Bronchial epithelial cell (primary cell): Measurements from ENCODE around the gene SPATA4. TPM values are rescaled to one million over a fixed set of nuclear protein-coding genes. Genes with fewer than 3 reads are reported as not detected.

Source experiments
- DNase-seq: peaks from one replicate; pipeline ENCODE4 v3.0.0-alpha.2; 2010; ENCODE audit warnings: low read depth
- FAIRE-seq: peaks from 2 replicates; lab custom pipeline; 2011; peaks lifted over from hg19 to GRCh38; lab: Jason Lieb, UNC
- H3K27me3 ChIP-seq: 2 replicates; pipeline ENCODE4 v1.5.1; 2011; ENCODE audit warnings: low read length; ENCODE audit not compliant: control insufficient read depth, insufficient read depth
- H3K36me3 ChIP-seq: 2 replicates; pipeline ENCODE4 v1.5.1; 2011; ENCODE audit warnings: low read length; ENCODE audit not compliant: control insufficient read depth, insufficient read depth
- H3K4me3 ChIP-seq: 2 replicates; pipeline ENCODE4 v1.5.1; 2011; ENCODE audit warnings: mild to moderate bottlenecking, low read depth, low read length, control low read depth
- total RNA-seq: library from RNA; depleted of rRNA; stranded (reverse); fragments of >200 nt; gene quantifications from 2 replicates; pipeline ENCODE4 v1.2.1, GENCODE V29; 2014
- TF ChIP-seq, protein P1 (sequence below): IDR thresholded peaks from 2 replicates; pipeline ENCODE4 v1.5.1; 2011; ENCODE audit warnings: mild to moderate bottlenecking, moderate library complexity, low read length, control low read depth, inconsistent platforms; ENCODE audit not compliant: insufficient read depth, severe bottlenecking

The SPATA4 gene
- total RNA-seq, 1 donor from 2014 or later = under 0.01 TPM

DNA sequence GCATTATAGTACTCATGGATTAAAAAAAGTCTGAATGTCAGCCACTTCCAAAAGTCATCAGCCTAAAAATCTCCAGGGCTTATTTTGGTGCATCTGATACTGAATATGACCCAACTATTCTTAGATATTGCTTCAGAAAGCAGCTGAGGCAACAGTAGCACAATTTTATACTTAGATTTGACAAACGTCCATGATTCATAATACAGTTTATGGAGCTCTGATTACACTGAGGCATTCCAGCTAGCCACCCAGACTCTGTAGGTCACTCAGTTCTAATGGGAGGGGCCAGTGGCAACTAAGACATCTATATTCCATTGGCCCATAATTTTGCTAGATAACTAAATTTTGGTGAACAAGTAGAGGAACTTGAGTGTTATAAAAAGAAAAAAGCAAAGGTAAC, 10.3 kb downstream of the SPATA4 start:
- no peak overlapping the region for H3K4me3 ChIP-seq
- FAIRE-seq = peak; percentile 62
- no peaks in the 10 kb centered on the region for H3K36me3 ChIP-seq
- DNase-seq = peak; percentile 79
- H3K27me3 ChIP-seq = no peaks in the 10 kb centered on the region
- TF ChIP-seq, protein P1, sequence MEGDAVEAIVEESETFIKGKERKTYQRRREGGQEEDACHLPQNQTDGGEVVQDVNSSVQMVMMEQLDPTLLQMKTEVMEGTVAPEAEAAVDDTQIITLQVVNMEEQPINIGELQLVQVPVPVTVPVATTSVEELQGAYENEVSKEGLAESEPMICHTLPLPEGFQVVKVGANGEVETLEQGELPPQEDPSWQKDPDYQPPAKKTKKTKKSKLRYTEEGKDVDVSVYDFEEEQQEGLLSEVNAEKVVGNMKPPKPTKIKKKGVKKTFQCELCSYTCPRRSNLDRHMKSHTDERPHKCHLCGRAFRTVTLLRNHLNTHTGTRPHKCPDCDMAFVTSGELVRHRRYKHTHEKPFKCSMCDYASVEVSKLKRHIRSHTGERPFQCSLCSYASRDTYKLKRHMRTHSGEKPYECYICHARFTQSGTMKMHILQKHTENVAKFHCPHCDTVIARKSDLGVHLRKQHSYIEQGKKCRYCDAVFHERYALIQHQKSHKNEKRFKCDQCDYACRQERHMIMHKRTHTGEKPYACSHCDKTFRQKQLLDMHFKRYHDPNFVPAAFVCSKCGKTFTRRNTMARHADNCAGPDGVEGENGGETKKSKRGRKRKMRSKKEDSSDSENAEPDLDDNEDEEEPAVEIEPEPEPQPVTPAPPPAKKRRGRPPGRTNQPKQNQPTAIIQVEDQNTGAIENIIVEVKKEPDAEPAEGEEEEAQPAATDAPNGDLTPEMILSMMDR = no peak

DNA sequence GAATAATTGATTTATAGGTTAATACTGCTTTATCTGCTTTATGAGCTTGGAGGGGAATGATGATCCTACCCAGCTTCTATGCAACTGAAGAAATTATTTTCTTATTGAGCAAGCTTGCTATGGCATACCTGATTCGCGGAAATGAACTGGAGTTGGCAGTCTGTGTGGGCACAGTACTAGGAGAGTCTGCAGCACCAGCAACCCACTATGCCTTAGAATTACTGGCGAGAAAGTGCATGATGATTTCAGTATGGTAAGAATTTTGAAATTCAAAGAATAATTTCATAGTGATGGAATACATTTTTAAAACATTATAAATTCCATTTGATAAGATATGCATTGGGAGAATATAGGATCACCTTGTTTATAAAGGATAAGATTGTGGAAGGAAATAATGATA, 32.3 kb downstream of the SPATA4 start:
- DNase-seq = no peak
- TF ChIP-seq, protein P1 = no peak
- FAIRE-seq = no peak
- H3K36me3 ChIP-seq = no peaks in the 10 kb centered on the region
- no peak overlapping the region for H3K4me3 ChIP-seq
- H3K27me3 ChIP-seq = no peaks in the 10 kb centered on the region

DNA sequence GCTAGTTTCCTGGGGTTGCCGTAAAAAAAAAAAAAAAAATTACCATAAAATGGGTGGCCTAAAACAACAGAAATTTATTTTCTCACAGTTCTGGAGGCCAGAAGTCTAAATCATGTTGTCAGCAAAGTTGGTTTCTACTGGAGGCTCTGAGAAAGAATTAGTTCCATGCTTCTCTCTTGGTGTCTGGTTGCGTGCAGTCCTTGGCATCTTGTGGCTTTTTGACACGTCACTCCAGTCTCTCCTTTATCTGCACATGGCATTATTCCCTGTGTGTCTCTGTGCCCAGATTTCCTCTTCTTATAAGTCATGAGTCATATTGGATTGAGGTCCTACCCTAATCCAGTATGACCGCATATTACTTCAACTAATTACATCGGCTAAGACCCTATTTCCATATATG, 38.7 kb downstream of the SPATA4 start:
- FAIRE-seq (no peak), DNase-seq (peak; percentile 4)
- H3K27me3 ChIP-seq = no peaks in the 10 kb centered on the region
- no peak overlapping the region for H3K4me3 ChIP-seq
- no peaks in the 10 kb centered on the region for H3K36me3 ChIP-seq
- TF ChIP-seq, protein P1 = no peak

DNA sequence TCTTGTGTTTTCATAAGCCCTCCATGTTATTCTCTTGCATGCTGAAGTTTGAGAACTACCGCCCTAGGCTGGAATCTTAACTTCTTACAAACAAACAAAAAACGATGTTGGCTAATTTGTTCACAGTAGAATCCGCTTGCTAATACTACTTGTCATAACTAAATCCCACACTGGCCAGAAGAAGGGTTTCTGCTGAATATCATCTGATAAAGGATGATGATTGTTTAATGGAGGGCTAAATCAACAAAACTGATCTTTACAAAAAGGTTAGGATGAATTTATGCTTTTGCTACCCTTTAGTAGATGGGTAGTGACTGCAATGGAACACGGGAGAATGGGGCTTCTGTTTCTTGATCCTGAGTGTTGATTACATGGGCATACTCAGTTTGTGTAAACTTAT, 42.3 kb downstream of the SPATA4 start:
- TF ChIP-seq, protein P1 = no peak
- H3K36me3 ChIP-seq = no peaks in the 10 kb centered on the region
- DNase-seq (no peak), FAIRE-seq (no peak)
- H3K27me3 ChIP-seq = no peaks in the 10 kb centered on the region
- no peak overlapping the region for H3K4me3 ChIP-seq

DNA sequence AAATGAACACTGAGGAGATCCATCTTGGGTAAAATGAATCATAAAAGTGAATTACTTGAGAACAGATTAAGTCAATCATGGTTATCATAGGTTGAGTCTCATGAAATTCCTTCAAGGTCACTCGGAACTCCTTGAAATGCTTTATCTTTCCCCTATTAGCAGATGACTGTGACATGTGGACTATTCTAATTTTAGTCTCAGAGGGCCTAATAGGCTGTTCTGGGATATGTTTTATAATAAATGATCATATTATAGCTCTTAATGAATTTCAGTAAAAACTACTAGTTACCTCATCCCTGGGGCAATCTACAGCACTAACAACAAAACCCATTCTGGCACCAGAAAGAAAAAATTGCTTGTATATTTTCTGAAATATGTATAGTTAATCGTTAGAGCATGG, 44.7 kb downstream of the SPATA4 start:
- H3K4me3 ChIP-seq = no peak overlapping the region
- H3K27me3 ChIP-seq = no peaks in the 10 kb centered on the region
- no peak for DNase-seq
- no peak for FAIRE-seq
- TF ChIP-seq, protein P1 = no peak
- H3K36me3 ChIP-seq = no peaks in the 10 kb centered on the region

DNA sequence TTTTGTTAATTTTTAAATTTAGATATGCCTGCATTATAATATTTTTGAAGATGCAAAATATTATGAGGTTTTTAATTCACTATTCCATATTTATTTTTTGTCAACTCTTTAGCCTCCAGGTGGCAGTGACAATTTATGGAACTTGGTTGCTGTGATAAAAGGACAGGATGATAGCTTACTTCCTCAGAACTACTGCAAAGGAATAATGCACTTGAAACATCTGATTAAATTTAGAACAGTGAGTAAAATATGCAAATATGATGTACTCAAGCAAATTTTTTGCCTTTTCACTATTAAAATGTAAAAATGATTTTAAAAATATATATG, 45.1 kb downstream of the SPATA4 start:
- Histone ChIP-seq H3K36me3 (no peaks in the 10 kb centered on the region), H3K4me3 (no peak overlapping the region), H3K27me3 (no peaks in the 10 kb centered on the region)
- FAIRE-seq (no peak), DNase-seq (peak; percentile 37)
- TF ChIP-seq, protein P1 = peak; percentile 19
